MM.1S (cell line): ENCODE data around the gene PPP1CC.

Experiments
- EZH2 ChIP-seq: fragments of 300-600 bp; sonication (generic); optimal IDR thresholded peaks from 2 replicates; pipeline ENCODE3; 2017; ENCODE audit warnings: low read depth, mild to moderate bottlenecking, antibody characterized with exemption, low read length, mixed read lengths
- TF ChIP-seq, protein P1 (sequence below): fragments of 300-600 bp; sonication (generic); IDR thresholded peaks from 2 replicates; pipeline ENCODE4 v1.5.1; 2016; ENCODE audit warnings: antibody characterized with exemption, low read length, mixed read lengths

DNA sequence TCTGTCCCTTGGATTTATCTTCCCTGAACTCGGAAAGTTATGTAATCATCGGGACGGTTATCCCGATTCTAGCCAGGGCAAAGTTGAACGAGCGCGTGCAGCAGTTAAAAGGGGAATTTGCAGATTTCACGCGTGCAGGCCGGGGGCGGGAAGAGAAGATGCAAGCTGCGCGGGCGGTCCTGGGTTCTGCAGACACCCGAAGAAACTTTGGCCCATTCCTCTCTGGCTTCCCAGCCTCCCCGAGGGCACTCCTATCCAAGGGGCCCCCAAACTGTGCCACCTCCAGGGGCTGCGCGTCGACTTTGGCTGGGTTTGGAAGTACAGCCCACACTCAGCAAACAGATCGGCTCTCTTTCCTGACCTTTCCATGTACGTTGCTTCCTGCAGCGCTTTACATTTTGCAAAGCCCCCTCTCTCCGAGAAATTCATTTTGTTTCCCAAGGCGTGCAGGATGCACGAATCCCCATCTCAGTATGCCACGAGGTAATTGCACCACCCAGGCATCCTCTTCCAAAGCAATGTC lies 941 bp upstream of the PPP1CC start:
- no peak for TF ChIP-seq EZH2
- TF ChIP-seq, protein P1, sequence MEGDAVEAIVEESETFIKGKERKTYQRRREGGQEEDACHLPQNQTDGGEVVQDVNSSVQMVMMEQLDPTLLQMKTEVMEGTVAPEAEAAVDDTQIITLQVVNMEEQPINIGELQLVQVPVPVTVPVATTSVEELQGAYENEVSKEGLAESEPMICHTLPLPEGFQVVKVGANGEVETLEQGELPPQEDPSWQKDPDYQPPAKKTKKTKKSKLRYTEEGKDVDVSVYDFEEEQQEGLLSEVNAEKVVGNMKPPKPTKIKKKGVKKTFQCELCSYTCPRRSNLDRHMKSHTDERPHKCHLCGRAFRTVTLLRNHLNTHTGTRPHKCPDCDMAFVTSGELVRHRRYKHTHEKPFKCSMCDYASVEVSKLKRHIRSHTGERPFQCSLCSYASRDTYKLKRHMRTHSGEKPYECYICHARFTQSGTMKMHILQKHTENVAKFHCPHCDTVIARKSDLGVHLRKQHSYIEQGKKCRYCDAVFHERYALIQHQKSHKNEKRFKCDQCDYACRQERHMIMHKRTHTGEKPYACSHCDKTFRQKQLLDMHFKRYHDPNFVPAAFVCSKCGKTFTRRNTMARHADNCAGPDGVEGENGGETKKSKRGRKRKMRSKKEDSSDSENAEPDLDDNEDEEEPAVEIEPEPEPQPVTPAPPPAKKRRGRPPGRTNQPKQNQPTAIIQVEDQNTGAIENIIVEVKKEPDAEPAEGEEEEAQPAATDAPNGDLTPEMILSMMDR = no peak
